ENCODE results near the gene EXOC4.

GRCh38 chr7:133590795-133591194, 337.9 kb downstream of the EXOC4 start:
- TF ChIP-seq CTCF (IDR thresholded peaks at IDR 0.05) (no peak), EP300 (IDR thresholded peaks at IDR 0.05) (no peak)

Data from ovary (tissue), 3 donors.